GM21529 (cell line): Measurements from ENCODE around the gene ZNF226.
"Not testable (repeated sequence)": the region's sequence is repeated elsewhere in the genome, so short reads cannot be mapped to it uniquely, and the experiment has no call there.

Experiments used
- ATAC-seq: cut with Tn5 transposase; IDR thresholded peaks from one replicate; pipeline ENCODE4 v1.9.1; 2021; ENCODE audit not compliant: unreplicated experiment

ZNF226 gene

DNA sequence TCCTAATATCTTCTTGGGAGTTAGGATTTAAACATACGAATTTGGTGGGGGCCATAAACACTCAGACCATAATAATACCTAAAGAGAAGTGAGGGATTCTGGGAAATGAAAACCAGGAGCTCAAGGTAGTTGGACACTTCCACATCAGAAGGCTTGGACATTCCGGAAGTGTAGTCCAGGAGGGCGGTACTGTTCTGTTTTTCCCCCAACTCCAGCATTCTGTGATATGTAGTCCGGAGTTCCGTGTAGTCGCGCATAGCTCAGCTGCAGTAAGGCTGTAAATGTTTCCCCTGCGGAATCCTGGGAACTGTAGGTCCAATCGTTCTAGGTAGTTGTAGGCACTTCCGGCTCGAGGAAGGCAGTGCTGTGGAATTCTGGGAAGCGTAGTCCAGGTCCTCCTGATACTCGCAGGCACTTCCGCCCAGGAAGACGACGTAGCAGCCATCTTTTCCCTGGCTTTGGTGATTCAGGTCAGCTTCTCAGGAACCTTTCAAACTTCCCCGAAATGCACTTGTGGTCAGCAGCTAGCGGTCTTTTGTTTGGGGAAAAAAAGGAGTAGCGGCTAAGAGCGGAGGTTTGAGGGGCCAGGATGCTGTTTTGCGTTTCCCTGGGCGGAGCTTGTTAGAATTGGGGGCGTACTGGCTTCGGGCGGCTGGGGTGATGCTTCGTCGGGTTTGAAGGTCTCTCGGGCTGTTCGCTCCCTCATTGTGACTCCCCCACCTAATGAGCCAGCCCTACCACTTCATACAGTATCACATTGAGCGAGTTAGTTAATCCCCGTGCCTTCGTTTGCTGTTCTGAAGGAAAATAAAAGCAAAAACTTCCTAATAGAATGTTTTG, at the start of gene ZNF226:
TSS of gene ZNF226 (plus strand) at position 428 of the 840 bp plus-strand sequence. CDS start 4,981 bp downstream, outside the sequence.
- peak; percentile 86 for ATAC-seq

DNA sequence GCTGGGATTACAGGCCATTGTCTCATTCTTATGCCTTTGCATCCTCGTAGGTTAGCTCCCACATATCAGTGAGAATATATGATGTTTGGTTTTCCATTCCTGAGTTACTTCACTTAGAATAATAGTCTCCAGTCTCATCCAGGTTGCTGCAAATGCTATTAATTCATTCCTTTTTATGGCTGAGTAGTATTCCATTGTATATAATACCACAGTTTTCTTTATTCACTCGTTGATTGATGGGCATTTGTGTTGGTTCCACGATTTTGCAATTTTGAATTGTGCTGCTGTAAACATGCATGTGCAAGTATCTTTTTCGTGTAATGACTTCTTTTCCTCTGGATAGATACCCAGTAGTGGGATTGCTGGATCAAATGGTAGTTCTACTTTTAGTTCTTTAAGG, 43.7 kb upstream of the ZNF226 start:
- ATAC-seq = not testable (repeated sequence)

DNA sequence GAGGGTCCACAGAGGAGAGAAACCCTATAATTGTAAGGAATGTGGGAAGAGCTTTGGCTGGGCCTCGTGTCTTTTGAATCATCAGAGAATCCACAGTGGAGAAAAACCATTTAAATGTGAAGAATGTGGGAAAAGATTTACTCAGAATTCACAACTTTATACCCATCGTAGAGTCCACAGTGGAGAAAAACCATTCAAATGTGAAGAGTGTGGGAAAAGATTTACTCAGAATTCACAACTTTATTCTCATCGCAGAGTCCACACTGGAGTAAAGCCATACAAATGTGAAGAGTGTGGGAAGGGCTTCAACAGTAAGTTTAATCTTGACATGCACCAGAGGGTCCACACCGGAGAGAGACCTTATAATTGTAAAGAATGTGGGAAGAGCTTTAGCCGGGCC, 32.9 kb upstream of the ZNF226 start:
- no peak for ATAC-seq

DNA sequence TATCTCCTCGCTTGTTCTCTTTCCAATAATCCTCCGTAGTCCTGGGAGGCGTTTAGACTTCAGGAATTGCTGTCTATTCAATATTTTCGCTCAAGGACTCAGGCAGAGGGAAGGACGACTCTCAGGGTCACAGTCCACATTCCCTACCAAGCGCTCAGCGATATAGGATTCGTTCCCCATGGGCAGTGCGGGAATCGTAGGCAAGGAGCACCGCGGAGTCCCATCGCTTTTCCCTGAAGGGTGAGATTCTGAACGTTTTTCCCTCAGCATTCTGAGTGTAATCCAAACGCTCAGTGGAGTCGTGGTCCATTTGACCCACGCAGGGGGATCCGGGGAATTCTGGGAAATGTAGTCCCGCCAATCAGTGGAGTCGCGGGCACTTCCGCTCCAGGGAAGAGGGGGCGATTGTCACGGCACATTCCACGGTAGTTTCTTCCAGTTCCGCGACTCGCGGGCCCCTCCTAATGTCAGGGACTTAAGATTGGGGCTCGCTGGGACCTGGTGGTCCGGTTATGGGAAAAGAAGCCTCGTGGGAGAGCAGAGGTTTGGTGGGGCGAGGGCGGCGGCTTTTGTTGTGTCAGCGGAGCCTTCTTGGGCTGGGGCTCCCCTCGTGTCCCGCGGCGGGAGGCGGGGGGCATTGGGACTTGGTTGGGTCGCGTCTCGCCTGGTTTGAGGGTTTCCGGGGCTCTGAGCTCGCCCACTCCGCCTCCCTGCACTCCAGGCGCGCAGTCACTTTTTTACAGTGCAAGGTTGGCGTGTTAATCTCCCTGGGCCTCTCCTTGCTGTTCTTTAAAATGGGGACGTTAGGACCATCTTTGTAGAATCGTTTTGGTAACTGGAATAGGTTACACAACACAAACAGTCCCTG, 23.5 kb upstream of the ZNF226 start, which contains the start of gene ZNF234:
TSS of gene ZNF234 (plus strand) at position 364 of the 868 bp plus-strand sequence. CDS start 3,079 bp downstream, outside the sequence.
- peak; percentile 85 for ATAC-seq

DNA sequence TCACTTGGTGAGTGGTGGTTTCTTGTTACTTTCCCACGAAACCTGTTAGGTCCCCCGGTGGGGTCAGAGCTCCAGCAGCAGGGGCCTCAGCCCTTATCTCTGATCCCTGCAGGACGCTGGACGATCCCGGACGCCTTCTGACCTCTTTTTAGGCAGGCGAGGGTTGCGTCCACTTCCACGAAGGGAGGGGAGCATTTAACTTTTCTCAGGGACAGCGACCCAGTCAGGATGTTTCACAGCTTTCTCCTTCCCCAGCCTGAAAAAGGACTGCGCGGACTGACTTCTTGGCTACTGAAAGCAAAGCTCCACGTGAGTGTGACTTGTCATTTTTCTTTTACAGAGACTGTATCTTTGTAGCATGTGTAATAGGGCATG, 22.9 kb upstream of the ZNF226 start:
- ATAC-seq = no peak

DNA sequence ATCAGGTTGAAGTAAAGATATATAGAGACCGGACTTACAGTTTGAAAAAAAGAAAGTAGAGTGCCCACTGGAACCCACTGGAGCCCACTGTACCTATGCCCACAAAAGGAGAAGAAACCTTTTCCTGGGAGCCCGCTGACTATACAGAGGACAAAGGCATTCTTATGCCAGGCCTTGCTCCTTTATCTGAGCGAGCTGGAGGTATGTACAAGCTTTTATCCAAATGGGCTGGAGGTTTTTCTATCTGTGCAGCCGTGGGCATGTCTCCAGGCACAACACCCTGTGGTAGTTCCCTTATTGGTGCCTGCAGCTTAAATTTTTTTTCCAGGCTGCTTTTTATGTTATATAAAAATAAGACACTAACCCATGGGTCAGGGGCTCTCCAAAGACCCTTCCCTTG, 15.1 kb upstream of the ZNF226 start:
- no peak for ATAC-seq

DNA sequence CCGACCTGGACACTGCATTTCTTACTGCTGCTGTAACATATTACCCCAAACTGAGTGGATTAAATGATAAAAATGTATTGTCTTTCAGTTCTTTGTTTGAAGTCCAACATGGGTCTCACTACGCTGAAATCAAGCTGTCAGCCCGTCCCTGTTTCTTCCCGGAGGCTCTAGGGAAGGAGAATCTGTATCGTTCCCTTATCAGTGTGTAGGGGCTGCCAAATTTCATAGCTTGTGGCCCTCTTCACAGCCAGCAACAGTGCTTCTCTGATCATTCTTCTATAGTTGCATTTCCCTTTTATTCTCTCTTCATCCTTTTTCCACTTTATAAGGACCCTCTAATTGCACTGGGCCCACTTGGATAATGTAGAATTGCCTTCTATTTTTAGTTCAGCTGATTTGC, 13.4 kb upstream of the ZNF226 start:
- no peak for ATAC-seq

DNA sequence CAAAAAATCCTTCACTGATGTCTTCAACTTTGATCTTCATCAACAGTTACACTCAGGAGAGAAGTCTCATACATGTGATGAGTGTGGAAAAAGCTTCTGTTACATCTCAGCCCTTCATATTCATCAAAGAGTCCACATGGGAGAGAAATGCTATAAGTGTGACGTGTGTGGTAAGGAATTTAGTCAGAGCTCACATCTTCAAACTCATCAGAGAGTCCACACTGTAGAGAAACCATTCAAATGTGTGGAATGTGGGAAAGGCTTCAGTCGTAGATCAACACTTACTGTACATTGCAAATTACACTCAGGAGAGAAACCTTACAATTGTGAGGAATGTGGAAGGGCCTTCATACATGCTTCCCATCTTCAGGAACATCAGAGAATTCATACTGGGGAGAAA, 8.4 kb upstream of the ZNF226 start:
- no peak for ATAC-seq

DNA sequence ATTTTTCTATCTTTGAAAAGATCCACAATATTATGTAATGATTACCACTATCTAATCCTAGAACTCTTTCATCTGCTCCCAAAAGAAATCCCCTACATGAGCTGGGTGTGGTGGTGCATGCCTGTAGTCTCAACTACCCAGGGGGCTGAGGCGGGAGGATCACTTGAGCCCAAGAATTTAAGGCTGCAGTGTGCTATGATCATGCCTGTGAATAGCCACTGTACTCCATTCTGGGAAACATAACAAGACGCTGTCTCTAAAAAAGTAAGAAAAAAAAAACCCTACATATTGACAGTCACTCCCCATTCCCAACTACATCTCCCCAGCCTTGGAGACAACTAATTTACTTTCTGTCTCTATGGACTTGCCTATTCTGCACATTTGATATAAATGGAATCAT, 1.1 kb upstream of the ZNF226 start:
- ATAC-seq = no peak

DNA sequence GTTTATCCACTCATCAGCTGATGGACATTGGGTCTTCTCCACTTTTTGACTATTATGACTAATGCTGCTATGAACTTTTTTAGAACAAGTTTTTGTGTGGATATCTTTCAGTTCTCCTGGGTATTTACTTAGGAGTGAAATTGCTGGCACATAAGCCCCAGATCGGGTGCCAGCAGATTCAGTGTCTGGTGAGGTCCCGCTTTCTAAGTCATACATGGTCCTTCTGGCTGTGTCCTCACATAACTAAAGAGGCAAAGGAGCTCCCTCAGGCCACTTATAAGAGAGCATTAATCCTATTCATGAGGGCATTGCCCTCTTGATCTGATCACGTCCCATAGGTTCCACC, 600 bp upstream of the ZNF226 start:
- no peak for ATAC-seq

DNA sequence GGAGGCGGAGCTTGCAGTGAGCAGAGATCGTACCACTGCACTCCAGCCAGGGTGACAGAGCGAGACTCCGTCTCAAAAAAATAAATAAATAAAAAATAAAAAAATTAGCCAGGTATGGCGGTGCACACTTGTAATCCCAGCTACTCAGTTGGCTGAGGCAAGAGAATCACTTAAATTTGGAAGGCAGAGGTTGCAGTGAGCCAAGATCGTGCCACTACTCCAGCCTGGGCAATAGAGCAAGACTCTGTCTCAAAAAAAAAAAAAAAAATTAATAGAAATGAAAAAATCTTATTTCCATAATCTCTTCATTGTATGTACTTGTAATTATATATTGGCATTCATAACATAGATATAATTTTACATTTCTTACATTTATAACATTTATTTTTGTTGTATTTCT, 5.8 kb downstream of the ZNF226 start:
- not testable (repeated sequence) for ATAC-seq

DNA sequence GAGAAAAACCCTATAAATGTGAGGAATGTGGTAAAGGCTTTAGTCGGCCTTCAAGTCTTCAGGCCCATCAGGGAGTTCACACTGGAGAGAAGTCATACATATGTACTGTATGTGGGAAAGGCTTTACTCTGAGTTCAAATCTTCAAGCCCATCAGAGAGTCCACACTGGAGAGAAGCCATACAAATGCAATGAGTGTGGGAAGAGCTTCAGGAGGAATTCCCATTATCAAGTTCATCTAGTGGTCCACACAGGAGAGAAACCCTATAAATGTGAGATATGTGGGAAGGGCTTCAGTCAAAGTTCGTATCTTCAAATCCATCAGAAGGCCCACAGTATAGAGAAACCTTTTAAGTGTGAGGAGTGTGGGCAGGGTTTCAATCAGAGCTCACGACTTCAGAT, 11.7 kb downstream of the ZNF226 start:
- no peak for ATAC-seq

DNA sequence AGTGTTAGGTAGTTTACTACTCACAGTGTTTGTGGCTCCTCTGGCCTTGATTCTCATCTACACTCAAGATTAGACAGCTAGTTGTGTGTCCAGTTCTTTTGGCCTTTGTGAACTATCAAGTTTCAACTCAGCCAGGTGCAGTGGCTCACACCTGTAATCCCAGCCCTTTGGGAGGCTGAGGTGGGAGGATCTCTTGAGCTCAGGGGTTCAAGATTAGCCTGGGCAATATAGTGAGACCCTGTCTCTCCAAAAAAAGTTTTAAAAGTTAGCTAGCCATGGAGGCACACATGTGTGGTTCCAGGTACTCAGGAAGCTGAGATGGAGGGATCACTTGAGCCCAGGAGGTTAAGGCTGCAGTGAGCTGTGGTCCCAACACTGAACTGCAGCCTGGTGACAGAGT, 16.1 kb downstream of the ZNF226 start:
- ATAC-seq = no peak

DNA sequence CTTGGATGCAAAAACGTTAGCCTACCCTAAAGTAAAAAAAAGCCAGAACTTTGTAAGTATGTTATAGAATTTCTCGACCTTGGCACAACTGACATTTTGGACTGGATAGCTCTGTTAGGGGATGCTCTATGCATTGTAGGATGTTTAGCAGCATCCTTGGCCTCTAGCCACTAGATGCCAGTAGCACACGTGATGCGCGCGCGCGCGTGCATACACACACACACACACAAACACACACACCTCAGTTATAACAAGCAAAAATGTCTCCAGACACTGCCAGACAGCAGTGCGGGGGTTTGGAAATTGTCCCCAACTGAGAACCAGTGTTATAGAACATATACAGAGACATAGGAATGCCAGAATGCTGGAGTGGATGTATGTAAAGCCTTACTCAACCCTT, 17.2 kb downstream of the ZNF226 start:
- ATAC-seq = no peak

DNA sequence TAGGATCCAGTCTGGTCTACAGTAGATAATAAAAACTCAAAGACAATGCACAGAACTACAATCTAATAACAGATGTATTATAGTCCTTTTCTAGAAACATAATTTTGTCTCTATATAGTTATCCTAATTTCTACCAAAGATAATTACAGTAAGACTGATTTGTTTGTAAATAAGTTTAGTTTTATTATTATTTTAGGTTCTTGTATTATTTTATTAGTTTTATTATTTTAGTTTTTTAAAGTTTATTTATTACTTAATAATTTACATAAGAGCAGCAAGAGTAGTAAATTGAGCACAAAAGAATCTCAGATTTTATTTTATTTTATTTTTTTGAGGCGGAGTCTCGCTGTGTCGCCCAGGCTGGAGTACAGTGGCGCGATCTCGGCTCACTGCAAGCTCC, 25.1 kb downstream of the ZNF226 start:
- ATAC-seq = no peak

DNA sequence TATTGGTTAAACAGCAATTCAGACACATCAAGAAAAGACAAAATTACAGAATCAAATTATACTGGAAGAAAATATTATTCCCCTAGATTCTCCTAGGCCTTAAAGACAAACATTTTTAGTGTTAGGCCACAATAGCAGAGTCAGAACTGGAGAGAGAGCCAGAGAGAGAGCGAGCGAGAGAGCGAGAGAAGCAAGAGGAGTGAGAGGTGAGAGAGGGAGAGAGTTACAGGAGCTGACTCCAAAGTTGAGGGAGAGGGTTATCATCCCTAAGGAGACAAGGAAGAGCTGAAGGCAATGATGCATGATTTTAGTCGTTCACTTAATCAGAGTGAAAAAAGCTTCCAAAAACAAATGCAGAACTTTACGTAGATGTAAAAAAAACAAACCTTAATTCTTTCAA, 27.2 kb downstream of the ZNF226 start:
- ATAC-seq = no peak

DNA sequence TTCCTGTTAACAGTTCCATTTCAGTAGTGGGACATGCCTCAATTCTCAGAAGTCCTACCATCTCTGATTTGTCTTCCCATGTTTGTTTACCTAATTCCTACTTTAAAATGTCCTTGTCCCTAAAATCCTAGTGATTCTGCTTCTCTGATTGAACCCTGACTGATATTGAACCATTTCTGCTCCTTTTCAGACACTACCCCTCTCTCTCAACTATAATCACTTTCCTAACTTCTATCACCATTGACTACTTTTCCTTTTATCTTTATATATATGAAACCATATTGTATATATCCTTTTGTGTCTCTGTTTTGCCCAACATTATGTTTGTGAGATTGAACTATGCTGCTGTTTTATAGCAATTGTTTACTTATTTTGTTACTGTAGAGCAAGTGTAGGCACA, 31.9 kb downstream of the ZNF226 start:
- ATAC-seq = no peak

DNA sequence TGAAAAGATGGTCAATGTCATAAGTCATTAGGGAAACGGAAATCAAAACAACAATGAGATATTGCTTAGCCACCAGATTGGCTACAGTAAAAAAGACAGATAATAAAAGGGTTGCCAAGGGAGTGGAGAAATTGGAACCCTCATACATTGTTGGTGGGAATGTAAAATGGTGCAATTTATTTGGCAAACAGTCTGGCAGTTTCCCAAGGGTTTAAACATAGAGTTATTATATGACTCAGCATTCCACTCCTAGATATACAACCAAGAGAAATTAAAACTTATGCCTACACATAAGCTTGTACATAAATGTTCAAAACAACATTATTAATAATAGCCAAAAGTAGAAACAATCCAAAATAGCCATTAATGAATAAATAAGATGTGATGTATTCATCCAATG, 37.6 kb downstream of the ZNF226 start:
- no peak for ATAC-seq

DNA sequence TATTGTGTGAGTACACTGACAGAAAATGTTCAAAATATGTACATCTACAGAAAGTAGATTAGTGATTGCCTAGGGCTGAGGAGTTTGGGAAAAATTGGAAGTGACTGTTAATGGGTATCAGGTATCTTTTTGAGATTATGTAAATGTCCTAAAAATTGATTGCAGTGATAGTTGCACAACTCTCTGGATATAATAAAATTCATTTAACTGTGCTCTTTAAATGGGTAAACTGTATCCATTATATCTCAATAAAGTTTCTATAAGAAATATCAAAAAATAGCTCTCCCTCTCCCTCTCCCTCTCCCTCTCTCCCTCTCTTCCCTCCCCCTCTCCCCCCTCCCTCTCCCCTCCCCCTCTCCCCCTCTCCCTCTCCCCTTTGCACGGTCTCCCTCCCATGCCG, 38.1 kb downstream of the ZNF226 start:
- no peak for ATAC-seq

DNA sequence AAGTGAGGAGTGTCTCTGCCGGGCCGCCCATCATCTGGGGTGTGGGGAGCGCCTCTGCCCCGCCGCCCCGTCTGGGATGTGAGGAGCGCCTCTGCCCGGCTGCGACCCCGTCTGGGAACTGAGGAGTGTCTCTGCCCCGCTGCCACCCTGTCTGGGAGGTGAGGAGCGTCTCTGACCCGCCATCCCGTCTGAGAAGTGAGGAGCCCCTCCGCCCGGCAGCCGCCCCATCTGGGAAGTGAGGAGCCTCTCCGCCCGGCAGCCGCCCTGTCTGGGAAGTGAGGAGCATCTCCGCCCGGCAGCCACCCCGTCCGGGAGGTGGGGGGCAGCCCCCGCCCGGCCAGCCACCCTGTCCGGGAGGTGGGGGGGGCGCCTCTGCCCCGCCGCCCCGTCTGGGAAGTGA, 39.0 kb downstream of the ZNF226 start:
- not testable (repeated sequence) for ATAC-seq

DNA sequence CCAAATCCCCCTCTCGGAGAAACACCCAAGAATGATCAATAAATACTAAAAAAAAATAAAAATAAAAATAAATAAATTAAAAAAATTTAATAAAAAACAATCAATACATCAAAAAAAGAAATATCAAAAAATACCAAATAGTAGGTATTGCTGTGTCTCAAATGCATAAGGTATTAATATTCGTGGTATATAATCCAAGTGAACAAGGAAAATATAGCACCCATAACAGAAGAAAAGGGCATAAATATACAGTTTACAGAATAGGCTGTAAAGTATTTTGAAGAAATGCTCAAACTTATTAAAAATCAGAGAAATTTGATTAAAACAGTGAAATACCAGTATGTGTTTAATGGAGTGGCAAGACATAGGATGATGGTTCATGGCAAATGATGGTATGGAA, 39.9 kb downstream of the ZNF226 start:
- no peak for ATAC-seq

DNA sequence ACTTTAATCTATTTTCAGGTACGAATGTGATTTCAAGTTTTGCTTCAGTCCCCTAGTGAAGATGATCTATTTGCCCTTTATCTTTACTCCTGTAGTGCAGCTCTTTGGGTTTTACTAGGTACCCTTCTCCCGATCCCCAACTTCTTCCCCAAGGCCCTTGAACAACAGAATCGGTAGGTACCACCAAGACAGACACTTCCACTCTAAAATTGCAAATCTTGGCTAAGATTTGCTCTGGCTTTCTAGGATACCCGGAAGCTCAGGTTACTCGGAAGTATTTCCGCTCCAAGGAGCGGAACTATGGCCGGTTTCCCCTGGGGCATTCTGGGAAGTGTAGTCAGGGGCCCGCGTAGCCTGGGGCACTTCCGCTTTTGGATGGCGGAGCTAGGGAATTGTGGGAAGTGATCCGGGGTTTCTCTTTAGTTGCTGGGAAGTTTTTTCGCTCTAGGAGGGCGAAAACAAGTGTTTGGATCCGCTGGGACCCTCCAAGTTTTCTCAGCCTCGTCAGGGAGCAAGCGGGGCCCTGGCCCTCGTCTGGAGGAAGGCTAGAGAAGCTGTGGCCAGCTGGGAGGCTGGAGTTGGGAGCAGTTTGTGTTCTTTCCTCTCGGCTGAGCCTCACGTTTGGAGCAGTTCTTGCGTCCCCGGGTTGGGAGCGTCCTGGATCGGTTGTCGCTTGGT, 42.4 kb downstream of the ZNF226 start:
- peak; percentile 91 for ATAC-seq
